Measurements from ENCODE around the gene PSMA8.
"Not testable (repeated sequence)": the region's sequence is repeated elsewhere in the genome, so short reads cannot be mapped to it uniquely, and the experiment has no call there.

PSMA8 gene

GRCh38 chr18:26230497-26230896 lies 96.8 kb downstream of the PSMA8 start:
- DNase-seq (ENCODE audit: low read depth in 1 of 2, low spot score in 1 of 2), result no peak

DNA sequence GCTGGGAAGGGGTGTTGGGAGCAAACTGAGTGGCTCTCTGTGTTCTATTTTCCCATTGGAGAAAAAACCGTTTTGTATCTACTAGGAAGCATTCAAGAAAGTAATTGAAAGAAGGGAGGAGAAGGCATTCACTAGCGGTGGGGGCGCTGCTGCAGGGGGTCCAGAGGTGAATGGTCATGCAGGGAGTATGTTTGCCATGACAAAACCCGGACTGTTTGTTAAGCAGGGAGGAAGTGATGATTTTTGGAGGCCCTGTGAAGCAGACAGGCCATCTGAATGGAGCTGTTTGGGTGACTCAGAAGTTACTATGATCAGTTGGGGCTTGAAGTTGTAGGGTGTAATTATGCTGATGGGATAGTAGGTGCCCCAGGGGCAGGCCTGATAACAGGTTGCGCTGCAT lies 99.5 kb downstream of the PSMA8 start:
- DNase-seq (ENCODE audit: low read depth in 1 of 2, low spot score in 1 of 2), result no peak

DNA sequence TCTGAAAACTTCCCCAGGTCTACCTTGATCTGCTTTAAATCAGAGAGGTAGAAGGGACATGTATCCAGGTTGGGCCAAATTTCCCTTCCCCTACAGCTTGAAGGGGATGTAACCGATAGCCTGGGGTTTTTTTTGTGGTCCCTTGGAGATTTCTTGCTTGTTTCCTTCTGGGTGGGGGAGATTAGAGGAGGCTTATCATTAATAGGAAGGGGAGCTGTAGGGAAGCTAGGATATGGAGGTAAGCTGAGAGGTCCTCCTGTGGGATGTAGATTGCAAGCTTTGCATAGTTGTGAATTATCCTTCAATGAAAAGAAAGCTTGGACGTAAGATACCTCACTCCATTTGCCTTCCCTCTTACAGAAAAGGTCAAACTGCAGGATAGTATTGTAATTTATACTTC lies 103.7 kb downstream of the PSMA8 start:
- not testable (repeated sequence) for DNase-seq (ENCODE audit: low read depth in 1 of 2, low spot score in 1 of 2)

DNA sequence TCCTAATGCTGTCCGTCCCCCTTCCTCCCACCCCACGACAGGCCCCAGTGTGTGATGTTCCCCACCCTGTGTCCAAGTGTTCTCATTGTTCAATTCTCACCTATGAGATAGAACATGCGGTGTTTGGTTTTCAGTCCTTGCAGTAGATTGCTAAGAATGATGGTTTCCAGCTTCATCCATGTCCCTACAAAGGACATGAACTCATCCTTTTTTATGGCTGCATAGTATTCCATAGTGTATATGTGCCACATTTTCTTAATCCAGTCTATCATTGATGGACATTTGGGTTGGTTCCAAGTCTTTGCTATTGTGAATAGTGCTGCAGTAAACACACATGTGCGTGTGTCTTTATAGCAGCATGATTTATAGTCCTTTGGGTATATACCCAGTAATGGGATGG lies 105.0 kb downstream of the PSMA8 start:
- DNase-seq (ENCODE audit: low read depth in 1 of 2, low spot score in 1 of 2), result not testable (repeated sequence)

DNA sequence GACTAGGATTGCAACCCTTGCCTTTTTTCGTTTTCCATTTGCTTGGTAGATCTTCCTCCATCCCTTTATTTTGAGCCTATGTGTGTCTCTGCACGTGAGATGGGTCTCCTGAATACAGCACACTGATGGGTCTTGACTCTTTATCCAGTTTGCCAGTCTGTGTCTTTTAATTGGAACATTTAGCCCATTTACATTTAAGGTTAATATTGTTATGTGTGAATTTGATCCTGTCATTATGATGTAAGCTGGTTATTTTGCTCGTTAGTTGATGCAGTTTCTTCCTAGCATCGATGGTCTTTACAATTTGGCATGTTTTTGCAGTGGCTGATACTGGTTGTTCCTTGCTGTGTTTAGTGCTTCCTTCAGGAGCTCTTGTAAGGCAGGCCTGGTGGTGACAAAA lies 108.7 kb downstream of the PSMA8 start:
- not testable (repeated sequence) for DNase-seq (ENCODE audit: low read depth in 1 of 2, low spot score in 1 of 2)

Data from activated T-helper 1 cell treated with anti-CD3 and anti-CD28 coated beads, Interleukin-2, amount 50 U/mL, for 16 hours (primary cell).